NOMO-1 (cell line): ENCODE data around the gene RPTN.
A peak's percentile ranks its signal among the peaks of the same experiment; 100 is the strongest.

Experiments
- DNase-seq, 2 experiments: peaks; one replicate each; lab custom pipeline; 2025; ENCODE audit not compliant: unreplicated experiment in 2 of 2; lab: John Stamatoyannopoulos, UW

Gene RPTN

DNA sequence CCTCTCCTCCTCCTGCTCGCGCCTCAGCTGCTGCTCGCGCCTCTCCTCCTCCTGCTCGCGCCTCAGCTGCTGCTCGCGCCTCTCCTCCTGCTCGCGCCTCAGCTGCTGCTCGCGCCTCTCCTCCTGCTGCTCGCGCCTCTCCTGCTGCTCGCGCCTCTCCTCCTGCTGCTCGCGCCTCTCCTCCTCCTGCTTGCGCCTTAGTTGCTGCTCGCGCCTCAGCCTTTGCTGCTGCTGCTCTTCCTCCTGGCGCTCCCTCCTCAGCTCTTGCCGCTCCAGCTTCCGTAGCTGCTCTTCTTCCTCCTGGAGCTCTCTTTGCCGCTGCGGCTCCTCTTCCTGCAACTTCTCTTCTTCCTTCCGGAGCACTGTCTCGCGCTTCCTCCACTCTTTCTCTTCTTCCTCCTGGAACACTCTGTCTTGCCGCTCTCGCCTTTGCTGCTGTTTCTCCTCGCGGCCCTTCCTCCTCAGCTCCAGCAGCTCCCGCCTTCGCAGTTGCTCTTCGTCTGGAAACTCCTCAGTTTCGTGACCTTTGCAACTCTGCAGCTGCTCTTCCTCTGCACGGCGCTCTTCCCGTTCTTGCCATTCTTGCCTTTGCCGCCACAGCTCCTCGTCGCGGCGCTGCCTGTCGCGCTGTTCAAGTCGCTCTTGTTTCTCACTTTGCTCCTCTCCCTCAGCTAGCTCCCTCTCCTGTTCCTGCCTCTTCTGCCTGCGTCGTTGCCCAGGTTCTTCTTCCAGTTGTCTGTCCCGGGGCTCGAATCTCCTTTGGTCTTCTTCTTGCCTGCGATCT, 46.7 kb downstream of the RPTN start:
- DNase-seq = peak in 1 of 2 experiments; percentile 8

DNA sequence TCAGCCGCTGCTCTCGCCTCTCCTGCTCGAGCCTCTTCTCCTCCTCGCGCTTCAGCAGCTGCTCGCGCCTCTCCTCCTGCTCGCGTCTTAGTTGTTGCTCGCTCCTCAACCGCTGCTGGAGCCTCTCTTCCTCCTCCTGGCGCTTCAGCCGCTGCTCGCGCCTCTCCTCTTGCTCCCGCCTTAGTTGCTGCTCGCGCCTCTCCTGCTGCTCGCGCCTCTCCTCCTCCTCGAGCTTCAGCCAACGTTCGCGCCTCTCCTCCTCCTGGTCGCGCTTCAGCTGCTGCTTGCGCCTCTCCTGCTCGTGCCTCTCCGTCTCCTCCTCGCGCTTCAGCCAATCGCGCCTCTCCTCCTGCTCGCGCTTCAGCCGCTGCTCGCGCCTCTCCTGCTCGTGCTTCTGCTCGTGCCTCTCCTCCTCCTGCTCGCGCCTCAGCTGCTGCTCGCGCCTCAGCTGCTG, 47.5 kb downstream of the RPTN start:
- DNase-seq = peak; percentile 52 to 56

DNA sequence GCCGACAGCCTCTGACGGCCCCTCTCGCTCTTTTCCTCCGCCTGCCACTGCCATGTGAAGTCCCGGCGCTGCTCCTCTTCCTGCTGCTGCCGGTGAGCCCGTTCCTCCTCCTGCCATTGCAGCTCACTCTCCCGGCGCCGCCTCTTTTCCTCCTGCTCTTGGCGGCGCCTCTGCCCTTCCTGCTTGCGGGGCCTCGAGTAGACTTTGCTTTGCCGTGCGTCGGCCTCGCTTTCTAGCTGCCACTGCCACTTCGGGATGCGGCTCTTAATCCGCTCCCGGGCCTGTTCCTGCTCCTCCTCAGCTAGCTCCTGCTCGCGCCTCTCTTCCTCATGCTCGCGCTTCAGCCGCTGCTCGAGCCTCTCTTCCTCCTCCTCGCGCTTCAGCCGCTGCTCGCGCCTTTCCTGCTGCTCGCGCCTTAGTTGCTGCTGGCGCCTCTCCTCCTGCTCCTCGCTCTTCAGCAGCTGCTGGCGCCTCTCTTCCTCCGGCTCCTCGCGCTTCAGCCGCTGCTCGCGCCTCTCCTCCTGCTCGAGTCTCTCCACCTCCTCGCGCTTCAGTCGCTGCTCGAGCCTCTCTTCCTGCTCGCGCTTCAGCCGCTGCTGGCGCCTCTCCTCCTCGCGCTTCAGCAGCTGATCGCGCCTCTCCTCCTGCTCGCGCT, 48.0 kb downstream of the RPTN start:
- DNase-seq = peak; percentile 56 to 64

DNA sequence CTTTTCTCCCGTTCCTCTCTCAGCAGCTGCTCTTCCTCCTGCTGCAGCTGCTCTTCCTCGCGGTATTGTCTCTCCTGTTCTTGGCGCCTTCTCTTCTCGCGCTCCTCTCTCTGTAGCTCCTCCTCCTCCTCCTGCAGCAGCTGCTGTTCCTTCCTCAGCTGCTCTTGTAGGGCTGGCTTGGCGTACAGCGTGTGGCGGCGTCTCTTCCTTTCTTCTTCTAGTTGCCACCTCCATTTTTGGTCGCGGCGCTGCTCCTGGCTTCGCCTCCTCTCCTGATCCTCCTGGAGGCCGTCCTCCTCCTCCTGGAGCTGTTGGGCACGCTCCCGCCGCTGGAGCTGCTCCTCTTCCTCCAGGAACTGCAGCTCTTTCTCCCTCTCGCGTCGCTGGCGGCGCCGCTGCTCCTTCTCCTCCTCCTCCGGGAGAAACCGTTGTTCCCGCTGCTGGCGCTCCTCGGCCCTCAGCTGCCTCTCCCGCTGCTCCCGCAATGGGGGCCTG, 48.6 kb downstream of the RPTN start:
- peak in 1 of 2 experiments; percentile 60 for DNase-seq

DNA sequence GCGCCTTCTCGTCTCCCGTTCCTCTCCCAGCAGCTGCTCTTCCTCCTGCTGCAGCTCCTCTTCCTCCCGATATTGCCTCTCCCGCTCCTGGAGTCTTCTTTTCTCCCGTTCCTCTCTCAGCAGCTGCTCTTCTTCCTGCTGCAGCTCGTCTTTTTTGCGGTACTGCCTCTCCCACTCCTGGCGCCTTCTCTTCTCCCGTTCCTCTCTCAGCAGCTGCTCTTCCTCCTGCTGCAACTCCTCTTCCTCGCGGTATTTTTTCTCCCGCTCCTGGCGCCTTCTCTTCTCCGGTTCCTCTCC, 49.1 kb downstream of the RPTN start:
- no peak for DNase-seq

DNA sequence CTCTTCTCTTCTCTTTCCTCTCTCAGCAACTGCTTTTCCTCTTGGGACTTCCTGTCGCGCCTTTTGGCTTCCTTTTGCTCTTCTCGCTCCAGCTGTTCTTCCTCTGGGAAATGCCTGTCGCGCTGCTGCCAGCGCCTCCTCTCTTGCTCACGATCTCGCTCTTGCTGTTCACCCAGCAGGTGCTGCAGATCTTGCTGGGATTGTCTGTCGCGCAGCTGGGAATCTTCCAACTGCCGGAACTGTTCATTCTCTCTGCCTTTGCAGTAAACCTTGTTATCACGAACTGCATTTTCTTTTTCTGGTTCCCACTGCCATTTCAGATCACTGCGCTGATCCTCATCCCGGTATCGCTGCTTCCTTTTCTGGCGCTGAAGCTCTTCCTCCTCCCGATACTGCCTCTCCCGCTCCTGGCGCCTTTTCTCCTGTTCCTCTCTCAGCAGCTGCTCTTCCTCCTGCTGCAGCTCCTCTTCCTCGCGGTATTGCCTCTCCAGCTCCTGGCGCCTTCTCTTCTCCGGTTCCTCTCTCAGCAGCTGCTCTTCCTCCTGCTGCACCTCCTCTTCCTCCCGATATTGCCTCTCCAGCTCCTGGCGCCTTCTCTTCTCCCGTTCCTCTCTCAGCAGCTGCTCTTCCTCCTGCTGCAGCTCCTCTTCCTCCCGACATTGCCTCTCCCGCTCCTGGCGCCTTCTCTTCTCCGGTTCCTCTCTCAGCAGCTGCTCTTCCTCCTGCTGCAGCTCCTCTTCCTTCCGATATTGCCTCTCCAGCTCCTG, 49.6 kb downstream of the RPTN start:
- DNase-seq = no peak

DNA sequence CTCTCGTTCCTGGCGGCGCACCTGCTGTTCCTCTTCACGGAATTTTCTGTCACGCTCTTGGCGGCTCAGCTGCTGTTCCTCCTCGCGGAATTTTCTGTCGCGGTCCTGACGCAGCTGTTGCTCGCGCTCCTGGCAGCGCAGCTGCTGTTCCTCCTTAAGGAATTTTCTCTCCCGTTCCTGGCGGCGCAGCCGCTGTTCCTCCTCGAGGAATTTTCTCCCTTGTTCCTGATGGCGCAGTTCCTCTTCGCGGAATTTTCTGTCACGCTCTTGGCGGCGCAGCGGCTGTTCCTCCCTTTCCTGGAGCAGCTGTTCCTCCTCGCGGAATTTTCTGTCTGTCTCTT, 50.2 kb downstream of the RPTN start:
- DNase-seq = no peak

DNA sequence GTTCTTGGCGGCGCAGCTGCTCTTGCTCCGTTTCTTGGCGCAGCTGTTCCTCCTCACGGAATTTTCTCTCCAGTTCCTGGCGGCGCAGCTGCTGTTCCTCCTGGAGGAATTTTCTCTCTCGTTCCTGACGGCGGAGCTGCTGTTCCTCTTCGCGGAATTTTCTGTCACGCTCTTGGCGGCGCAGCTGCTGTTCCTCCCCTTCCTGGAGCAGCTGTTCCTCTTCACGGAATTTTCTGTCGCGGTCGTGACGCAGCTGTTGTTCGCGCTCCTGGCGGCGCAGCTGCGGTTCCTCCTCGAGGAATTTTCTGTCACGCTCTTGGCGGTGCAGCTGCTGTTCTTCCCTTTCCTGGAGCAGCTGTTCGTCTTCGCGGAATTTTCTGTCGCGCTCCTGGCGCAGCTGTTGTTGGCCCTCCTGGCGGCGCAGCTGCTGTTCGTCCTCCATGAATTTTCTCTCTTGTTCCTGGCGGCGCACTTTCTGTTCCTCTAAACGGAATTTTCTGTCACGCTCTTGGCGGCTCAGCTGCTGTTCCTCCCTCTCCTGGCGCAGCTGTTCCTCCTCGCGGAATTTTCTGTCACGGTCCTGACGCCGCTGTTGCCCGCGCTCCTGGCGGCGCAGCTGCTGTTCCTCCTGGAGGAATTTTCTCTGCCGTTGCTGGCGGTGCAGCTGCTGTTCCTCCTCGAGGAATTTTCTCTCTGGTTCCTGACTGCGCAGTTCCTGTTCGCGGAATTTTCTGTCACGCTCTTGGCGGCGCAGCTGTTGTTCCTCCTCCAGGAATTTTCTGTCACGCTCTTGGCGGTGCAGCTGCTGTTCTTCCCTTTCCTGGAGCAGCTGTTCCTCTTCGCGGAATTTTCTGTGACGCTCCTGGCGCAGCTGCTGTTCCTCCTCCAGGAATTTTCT, 50.8 kb downstream of the RPTN start:
- peak in 1 of 2 experiments; percentile 14 for DNase-seq

DNA sequence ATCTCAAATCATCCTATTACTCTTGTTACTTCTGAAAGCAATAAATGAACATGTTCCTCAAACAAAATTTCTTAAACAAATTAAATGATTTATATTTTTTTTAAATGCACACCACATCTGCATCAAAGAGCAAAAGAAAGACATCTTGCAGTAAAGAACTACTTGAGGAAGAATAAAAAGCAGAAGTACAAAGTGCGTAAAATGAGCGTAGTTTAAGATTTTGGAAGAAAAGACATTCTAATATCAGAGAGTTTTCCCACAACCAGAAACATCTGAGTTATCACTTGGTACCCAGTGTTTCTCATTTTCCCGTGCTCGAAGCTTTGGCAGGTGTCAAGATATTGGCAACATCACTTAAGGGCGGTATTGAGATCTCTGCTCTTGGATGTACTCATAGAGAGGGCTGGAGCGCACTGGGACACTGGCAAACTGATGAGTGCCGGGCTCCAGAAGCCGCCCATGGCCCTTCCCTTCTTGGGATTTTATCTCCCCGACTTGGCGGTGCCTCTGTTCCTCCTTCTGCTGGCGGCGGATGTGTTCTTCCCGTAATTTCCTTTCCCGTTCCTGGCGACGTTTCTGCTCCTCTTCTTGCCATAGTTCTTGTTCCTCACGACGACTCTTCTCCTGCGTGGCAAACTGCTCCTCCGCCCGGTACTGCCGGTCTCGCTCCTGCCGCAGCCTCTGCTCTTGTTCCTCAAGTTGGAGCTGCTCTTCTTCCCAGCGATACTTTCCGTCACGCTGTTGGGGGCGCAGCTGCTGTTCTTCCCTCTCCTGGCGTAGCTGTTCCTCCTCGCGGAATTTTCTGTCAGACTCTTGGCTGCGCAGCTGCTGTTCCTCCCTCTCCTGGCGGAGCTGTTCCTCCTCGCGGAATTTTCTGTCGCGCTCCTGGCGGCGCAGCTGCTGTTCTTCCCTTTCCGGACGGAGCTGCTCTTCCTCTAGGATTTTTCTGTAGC, 51.7 kb downstream of the RPTN start:
- peak in 1 of 2 experiments; percentile 17 for DNase-seq

DNA sequence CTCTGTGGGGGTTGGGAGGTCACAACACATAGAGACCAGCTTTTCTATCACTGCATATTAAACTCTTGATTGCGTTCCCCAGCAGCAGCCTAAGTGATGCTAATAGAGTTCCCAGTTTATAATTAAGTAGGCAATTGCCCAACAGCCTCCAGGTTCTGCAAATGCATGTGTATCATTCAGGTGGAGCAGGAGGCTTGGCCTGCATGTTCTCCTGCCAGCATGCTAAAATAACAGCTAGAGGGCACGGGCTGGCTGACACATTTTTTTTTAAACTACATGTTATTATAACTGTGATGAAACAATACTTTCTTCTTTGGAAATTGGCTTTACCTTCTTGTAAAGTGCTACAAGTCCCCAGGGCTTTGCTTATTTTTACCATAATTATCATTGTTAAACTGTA, 54.2 kb downstream of the RPTN start:
- DNase-seq = no peak
